Lower lobe of right lung (tissue), 2 donors: ENCODE results near the gene SIPA1. TPM values are rescaled to one million over a fixed set of nuclear protein-coding genes. Genes with fewer than 3 reads are reported as not detected.

Experiments
- ATAC-seq, 2 donors: fragments of 200-7000 bp; cut with Tn5 transposase; one replicate each; pipeline ENCODE4 v1.9.1; 2020 to 2022; ENCODE audit warnings: mild to moderate bottlenecking in 2 of 2, moderate library complexity in 2 of 2
- DNase-seq: peaks from one replicate; pipeline ENCODE4 v3.0.0-alpha.2; 2020
- H3K27ac ChIP-seq: fragments of 200-600 bp; one replicate; pipeline ENCODE4 v1.8.0; 2022
- H3K27me3 ChIP-seq: fragments of 200-600 bp; one replicate; pipeline ENCODE4 v1.8.0; 2022; ENCODE audit warnings: low read depth
- H3K36me3 ChIP-seq: fragments of 200-600 bp; one replicate; pipeline ENCODE4 v1.8.0; 2022; ENCODE audit warnings: mild to moderate bottlenecking
- H3K4me1 ChIP-seq: fragments of 200-600 bp; one replicate; pipeline ENCODE4 v1.8.0; 2022
- H3K4me3 ChIP-seq: fragments of 200-600 bp; one replicate; pipeline ENCODE4 v1.8.0; 2022; ENCODE audit warnings: mild to moderate bottlenecking
- H3K9me3 ChIP-seq: fragments of 200-600 bp; one replicate; pipeline ENCODE4 v1.8.0; 2022
- intact Hi-C: fragments of 100-400 bp; cut with DNase I; formaldehyde crosslinking; loops from one replicate; pipeline ENCODE4 v1.11.0; 2022
- total RNA-seq: library from RNA; stranded (reverse); fragmentation: NEBNext Ultra II Directional; extraction: Animal tissue kit (Norgen Biotek cat#: 25700); gene quantifications from one replicate; pipeline ENCODE4 v1.2.1, GENCODE V29; 2021
- TF ChIP-seq, protein P1 (sequence below): fragments of 200-600 bp; IDR thresholded peaks from one replicate; pipeline ENCODE4 v1.8.0; 2022; ENCODE audit warnings: antibody characterized with exemption, mild to moderate bottlenecking
- donor health status: DM: no; HTN: yes; CAD: no; lungs with severe emphysema.

Gene SIPA1
- total RNA-seq, 1 donor from 2014 or later, result 102 TPM

DNA sequence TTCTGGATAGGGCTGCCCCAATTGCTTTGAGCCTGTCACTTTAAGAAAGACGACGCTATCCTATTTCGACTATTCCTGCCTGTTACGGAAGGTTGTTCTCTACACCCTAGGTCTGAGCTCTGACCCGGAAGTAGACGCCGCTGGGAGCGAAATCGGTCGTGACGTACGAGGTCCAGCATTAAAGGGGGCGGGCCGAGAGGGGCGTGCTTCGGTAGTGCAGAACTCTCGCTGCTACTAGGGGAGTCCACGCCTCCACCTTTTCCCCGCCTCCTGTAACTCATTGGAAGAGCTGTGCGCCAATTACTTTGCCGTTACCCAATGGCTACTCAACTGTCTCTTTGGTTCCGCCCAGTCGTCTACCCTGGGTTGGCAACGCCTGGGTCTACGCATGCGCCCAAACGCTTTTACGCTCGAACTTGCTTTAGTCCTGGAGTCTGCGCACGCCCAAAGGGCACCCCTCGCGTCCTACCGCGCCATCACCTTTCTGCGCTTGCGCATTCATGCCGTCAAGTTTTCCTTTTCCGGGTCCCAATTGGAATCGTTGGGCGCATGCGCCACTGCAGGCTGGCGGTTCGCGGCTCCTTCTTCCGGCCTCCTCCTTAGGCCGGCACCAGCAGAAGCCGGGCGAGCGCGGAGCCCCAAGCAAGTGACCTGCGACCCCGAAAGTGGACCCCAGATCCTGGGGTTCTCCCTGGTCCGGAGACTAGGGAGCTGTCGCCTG is 22.5 kb upstream of the SIPA1 start, which contains the start of gene PCNX3:
Gene PCNX3 (plus strand): TSS at position 548 of the 721 bp plus-strand sequence. CDS start 536 bp downstream, outside the sequence.
- H3K4me3 ChIP-seq, result peak within 1 kb of the TSS; percentile 95
- H3K36me3 ChIP-seq, result peaks cover 46% of the 10 kb centered on the region
- TF ChIP-seq, protein P1, sequence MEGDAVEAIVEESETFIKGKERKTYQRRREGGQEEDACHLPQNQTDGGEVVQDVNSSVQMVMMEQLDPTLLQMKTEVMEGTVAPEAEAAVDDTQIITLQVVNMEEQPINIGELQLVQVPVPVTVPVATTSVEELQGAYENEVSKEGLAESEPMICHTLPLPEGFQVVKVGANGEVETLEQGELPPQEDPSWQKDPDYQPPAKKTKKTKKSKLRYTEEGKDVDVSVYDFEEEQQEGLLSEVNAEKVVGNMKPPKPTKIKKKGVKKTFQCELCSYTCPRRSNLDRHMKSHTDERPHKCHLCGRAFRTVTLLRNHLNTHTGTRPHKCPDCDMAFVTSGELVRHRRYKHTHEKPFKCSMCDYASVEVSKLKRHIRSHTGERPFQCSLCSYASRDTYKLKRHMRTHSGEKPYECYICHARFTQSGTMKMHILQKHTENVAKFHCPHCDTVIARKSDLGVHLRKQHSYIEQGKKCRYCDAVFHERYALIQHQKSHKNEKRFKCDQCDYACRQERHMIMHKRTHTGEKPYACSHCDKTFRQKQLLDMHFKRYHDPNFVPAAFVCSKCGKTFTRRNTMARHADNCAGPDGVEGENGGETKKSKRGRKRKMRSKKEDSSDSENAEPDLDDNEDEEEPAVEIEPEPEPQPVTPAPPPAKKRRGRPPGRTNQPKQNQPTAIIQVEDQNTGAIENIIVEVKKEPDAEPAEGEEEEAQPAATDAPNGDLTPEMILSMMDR, result no peak
- H3K27ac ChIP-seq, result peak within 1 kb of the TSS; percentile 95
- peak; percentile 86 to 91 for ATAC-seq
- peak; percentile 100 for DNase-seq
- H3K27me3 ChIP-seq, result no peaks in the 10 kb centered on the region
- H3K4me1 ChIP-seq, result peaks cover 44% of the 10 kb centered on the region
- H3K9me3 ChIP-seq, result no peaks in the 10 kb centered on the region
- intact Hi-C loops, result no loop called here

DNA sequence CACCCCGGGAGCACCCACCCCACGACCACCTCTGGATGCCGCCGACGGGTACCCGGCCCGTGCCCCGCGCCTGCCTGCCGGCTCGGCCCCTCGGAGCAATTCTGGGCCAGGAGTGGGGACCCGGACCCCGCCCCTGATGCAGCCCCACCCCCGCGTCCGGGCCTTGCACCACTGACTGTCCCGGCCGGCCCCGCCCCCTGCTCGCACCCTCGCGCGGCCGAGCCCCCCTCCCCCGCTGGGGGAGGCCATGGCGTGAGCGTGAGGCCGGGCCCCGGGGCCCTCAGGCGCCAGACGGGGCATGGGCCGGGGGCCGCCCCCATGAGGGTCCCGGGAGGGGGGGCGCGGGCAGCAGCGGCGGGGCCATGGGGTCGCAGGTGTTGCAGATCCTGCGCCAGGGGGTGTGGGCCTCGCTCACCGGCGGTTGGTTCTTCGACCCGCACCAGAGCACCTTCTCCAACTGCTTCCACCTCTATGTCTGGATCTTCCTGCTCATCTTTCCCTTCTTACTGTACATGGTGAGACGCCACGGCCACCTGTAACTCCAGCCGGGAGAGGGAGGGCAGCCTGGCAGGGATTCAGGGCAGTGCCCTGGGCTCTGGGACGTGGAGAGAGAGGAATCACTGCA is 21.8 kb upstream of the SIPA1 start:
- H3K27me3 ChIP-seq, result no peaks in the 10 kb centered on the region
- peaks cover 41% of the 10 kb centered on the region for H3K4me1 ChIP-seq
- no peaks in the 10 kb centered on the region for H3K9me3 ChIP-seq
- DNase-seq (no peak), ATAC-seq (peak in 1 of 2 donors; percentile 1)
- peaks cover 49% of the 10 kb centered on the region for H3K36me3 ChIP-seq
- intact Hi-C loops, result no loop called here
- H3K4me3 ChIP-seq, result peak overlapping the region; percentile 95
- H3K27ac ChIP-seq, result peak overlapping the region; percentile 95
- TF ChIP-seq, protein P1, result no peak

DNA sequence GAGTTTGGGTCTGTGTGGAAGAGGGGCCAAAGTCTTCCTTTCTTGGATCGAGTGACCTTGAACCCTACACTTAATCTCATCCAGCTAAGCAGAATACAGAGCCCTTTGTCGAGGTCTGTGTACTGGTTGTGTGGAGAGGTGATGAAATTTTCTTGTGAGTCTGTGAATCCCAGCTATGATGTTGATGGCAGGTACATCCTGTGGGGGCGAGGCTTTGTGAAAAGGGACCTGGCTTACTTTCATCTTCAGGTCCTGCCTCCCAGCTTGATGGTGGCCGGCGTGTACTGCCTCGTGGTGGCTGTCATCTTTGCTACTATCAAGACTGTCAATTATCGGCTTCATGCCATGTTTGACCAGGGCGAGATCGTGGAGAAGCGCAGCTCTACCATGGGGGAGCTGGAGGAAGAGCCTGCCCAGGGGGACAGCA is 21.3 kb upstream of the SIPA1 start:
- TF ChIP-seq, protein P1, result no peak
- ATAC-seq (no peak), DNase-seq (no peak)
- H3K36me3 ChIP-seq, result peaks cover 54% of the 10 kb centered on the region
- peak overlapping the region; percentile 95 for H3K27ac ChIP-seq
- H3K4me3 ChIP-seq, result peak overlapping the region; percentile 95
- H3K4me1 ChIP-seq, result peaks cover 39% of the 10 kb centered on the region
- H3K9me3 ChIP-seq, result no peaks in the 10 kb centered on the region
- intact Hi-C loops, result no loop called here
- no peaks in the 10 kb centered on the region for H3K27me3 ChIP-seq

DNA sequence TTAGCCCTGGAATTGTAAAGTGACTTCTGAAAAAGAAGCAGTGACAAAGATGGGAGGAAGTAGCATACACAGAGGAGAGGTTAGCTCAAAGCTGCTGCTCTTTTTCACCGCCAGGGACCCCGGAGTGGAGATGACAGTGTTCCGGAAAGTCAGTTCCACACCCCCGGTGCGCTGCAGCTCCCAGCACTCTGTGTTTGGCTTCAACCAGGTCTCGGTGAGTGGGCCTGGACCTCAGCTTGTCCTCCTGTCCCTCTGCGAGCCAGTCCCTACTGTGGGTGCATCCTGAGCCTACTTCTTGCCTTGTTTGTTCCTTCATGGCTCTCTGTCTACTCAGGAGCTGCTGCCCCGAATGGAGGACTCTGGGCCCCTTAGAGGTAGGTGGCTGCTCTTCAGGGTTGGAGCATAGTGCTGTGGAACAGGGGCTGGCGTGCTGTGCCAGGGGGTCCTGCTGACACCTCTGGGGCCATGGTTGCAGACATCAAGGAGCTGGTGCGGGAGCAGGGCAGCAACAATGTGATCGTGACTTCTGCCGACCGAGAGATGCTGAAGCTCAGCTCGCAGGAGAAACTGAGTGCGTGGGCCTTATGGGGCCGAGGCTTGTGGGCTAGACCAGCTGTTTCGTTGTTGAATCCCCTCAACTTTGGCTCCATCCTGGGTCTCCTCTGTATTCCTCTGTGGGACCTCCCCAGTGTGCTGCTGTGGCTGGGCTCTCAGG is 20.6 kb upstream of the SIPA1 start:
- DNase-seq (no peak), ATAC-seq (no peak)
- peaks cover 59% of the 10 kb centered on the region for H3K36me3 ChIP-seq
- H3K9me3 ChIP-seq, result no peaks in the 10 kb centered on the region
- peaks cover 32% of the 10 kb centered on the region for H3K4me1 ChIP-seq
- no peak overlapping the region for H3K27ac ChIP-seq
- TF ChIP-seq, protein P1, result no peak
- intact Hi-C loops, result no loop called here
- H3K27me3 ChIP-seq, result no peaks in the 10 kb centered on the region
- H3K4me3 ChIP-seq, result peak overlapping the region; percentile 95

DNA sequence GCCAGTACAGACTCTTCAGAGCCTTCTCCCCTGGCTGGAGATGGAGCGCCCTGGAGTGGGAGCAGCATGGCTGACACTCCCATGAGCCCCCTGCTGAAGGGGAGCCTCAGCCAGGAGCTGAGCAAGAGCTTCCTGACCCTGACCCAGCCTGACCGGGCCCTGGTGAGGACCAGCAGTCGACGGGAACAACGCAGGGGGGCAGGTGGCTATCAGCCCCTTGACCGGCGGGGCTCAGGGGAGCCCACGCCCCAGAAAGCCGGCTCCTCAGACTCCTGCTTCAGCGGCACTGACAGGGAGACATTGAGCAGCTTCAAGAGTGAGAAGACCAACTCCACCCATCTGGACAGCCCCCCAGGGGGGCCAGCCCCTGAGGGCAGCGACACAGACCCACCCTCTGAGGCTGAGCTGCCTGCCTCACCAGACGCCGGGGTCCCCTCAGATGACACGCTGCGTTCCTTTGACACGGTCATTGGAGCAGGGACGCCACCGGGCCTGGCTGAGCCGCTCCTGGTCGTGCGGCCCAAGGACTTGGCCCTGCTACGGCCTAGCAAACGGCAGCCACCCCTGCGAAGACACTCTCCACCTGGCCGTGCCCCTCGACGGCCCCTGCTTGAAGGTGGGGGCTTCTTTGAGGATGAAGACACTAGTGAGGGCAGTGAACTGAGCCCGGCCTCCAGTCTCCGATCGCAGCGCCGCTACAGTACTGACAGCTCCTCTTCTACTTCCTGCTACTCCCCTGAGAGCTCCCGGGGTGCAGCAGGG is 19.7 kb upstream of the SIPA1 start:
- ATAC-seq, result no peak
- intact Hi-C loops, result no loop called here

More for the DNA sequence above, 19.7 kb upstream of the SIPA1 start:
- TF ChIP-seq, protein P1, result no peak
- Histone ChIP-seq H3K9me3 (no peaks in the 10 kb centered on the region), H3K27me3 (no peaks in the 10 kb centered on the region), H3K4me3 (no peak overlapping the region), H3K36me3 (peaks cover 56% of the 10 kb centered on the region), H3K27ac (no peak overlapping the region), H3K4me1 (peaks cover 23% of the 10 kb centered on the region)
- DNase-seq, result no peak
